ENCODE results near the gene P2RX2. TPM values are rescaled to one million over a fixed set of nuclear protein-coding genes. Genes with fewer than 3 reads are reported as not detected.

Gene P2RX2
- total and polyA plus RNA-seq, 3 donors from 2014 or later, result 2.2 to 3.0 (median 2.7) TPM

- Histone ChIP-seq H3K27ac (no peak overlapping the region), H3K4me1 (peaks cover under 1% of the 10 kb centered on the region), H3K27me3 (no peaks in the 10 kb centered on the region), H3K9me3 (no peaks in the 10 kb centered on the region), H3K4me3 (no peak overlapping the region), H3K36me3 (ENCODE audit: low read depth, missing control alignments) (no peaks in the 10 kb centered on the region)
- DNase-seq, result no peak
- 82 to 86% methylated on average over 4 of the region's 4 CpGs for WGBS, 2 donors
- intact Hi-C loops (cut with DNase I; ENCODE audit: low total_unique reads), result no loop called here
- TF ChIP-seq POLR2A (IDR thresholded peaks at IDR 0.05), result no peak
- no peak for TF ChIP-seq CTCF (IDR thresholded peaks at IDR 0.05)
Observed at GRCh38 chr12:132617135-132617701, 1.4 kb upstream of the P2RX2 start.

DNA sequence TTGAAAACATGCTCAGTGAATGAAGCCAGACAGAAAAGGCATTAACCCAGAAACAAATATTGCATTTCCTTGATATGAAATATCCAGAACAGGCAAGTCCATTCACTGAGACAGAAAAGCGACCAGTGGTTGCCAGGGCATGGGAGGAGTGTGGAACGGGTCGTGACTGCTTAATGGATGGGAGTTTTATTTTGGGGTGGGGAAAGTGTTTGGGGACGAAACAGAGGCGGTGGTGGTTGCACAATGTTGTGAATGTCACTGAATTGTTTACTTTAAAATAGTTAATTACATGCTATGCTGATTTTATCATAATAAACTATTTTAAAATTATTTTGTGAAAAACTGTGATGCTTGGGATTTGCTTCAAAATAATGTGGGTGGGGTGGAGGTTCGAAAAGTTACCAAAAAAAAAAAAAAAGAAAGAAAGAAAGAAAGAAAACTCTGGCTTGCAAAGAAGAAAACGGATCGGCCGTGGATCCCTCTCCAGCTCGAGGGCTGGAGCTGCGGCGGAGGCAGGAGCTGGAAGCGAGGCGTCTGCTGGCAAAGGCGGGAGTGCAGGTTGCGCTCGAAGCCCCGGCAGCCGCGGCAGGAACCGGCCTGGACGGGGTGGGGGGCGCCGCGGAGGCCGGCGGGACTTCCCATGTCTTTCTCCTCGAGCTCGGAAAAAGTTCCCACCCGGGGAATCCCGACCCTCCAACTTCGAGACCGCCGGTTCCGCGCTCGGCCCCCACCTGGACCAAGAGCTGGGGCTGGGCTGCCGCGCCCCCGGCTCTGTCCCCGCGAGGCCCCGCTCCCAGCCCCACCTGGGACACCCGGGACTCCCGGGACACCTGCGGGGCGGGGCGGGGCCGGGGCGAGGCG is 524 bp upstream of the P2RX2 start:
- Histone ChIP-seq H3K4me3 (no peak overlapping the region), H3K27me3 (no peaks in the 10 kb centered on the region), H3K4me1 (peaks cover 9% of the 10 kb centered on the region), H3K9me3 (no peaks in the 10 kb centered on the region), H3K36me3 (ENCODE audit: low read depth, missing control alignments) (no peaks in the 10 kb centered on the region), H3K27ac (no peak overlapping the region)
- DNase-seq, result no peak
- 6 to 14% methylated on average over 28 to 48 of the region's 51 CpGs for WGBS, 2 donors
- intact Hi-C loops (cut with DNase I; ENCODE audit: low total_unique reads), result no loop called here
- TF ChIP-seq CTCF (IDR thresholded peaks at IDR 0.05) (no peak), POLR2A (IDR thresholded peaks at IDR 0.05) (no peak)

- peaks cover 10% of the 10 kb centered on the region for H3K4me1 ChIP-seq
- no peak overlapping the region for H3K27ac ChIP-seq
- no peaks in the 10 kb centered on the region for H3K27me3 ChIP-seq
- TF ChIP-seq CTCF (IDR thresholded peaks at IDR 0.05), result no peak
- no peak for TF ChIP-seq POLR2A (IDR thresholded peaks at IDR 0.05)
- no peaks in the 10 kb centered on the region for H3K36me3 ChIP-seq (ENCODE audit: low read depth, missing control alignments)
- intact Hi-C loops (cut with DNase I; ENCODE audit: low total_unique reads), result no loop called here
- no peak overlapping the region for H3K4me3 ChIP-seq
- DNase-seq, result no peak
- 11% methylated on average over 10 to 16 of the region's 28 CpGs for WGBS, 2 donors
- H3K9me3 ChIP-seq, result no peaks in the 10 kb centered on the region
Observed at GRCh38 chr12:132619071-132619385, 452 bp downstream of the P2RX2 start.

DNA sequence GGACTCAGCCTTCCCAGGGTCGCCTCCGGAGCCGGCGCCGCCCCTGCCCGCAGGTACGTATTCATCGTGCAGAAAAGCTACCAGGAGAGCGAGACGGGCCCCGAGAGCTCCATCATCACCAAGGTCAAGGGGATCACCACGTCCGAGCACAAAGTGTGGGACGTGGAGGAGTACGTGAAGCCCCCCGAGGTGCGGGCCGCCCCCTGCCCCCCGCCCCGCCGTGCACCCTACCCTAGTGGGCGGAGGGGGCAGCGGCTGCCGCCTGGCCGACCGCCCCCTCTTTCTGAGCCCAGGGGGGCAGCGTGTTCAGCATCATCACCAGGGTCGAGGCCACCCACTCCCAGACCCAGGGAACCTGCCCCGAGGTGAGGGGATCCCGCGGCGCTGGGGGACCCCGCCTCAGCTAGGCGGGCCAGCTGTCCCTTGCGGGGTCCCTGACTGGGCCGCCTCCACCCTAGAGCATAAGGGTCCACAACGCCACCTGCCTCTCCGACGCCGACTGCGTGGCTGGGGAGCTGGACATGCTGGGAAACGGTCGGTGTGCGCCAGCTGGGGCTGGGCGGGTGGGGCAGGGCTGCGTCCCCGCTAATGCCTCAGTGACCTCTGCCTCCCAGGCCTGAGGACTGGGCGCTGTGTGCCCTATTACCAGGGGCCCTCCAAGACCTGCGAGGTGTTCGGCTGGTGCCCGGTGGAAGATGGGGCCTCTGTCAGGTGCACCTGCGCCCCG is 973 bp downstream of the P2RX2 start:
- no peaks in the 10 kb centered on the region for H3K36me3 ChIP-seq (ENCODE audit: low read depth, missing control alignments)
- 12% methylated on average over 44 of the region's 53 CpGs; no CpG with 5 or more reads in 1 of the 2 donors for WGBS, 2 donors
- no peak for TF ChIP-seq CTCF (IDR thresholded peaks at IDR 0.05)
- no peak for TF ChIP-seq POLR2A (IDR thresholded peaks at IDR 0.05)
- H3K27ac ChIP-seq, result no peak overlapping the region
- no peaks in the 10 kb centered on the region for H3K27me3 ChIP-seq
- DNase-seq, result no peak
- intact Hi-C loops (cut with DNase I; ENCODE audit: low total_unique reads), result no loop called here
- H3K4me3 ChIP-seq, result no peak overlapping the region
- H3K9me3 ChIP-seq, result no peaks in the 10 kb centered on the region
- H3K4me1 ChIP-seq, result peaks cover 10% of the 10 kb centered on the region
